B cell (primary cell): Measurements from ENCODE around the gene PGAM2. TPM values are rescaled to one million over a fixed set of nuclear protein-coding genes. Genes with fewer than 3 reads are reported as not detected.

Experiments used
- ATAC-seq: fragments of 200-7000 bp; cut with Tn5 transposase; one replicate; pipeline ENCODE4 v1.10.0; 2021; ENCODE audit warnings: low read depth, mild to moderate bottlenecking, moderate number of reproducible peaks, moderate library complexity
- CTCF ChIA-PET: fragments of 350-600 bp; sonication (Branson Sonifier 250); formaldehyde crosslinking; loops from one replicate; lab custom pipeline; 2021; ENCODE audit warnings: antibody characterized with exemption, inconsistent platforms; lab: Charles Lee
- POLR2A ChIA-PET: fragments of 350-600 bp; sonication (Branson Sonifier 250); formaldehyde crosslinking; loops from one replicate; lab custom pipeline; 2021; ENCODE audit warnings: antibody characterized with exemption; lab: Charles Lee
- DNase-seq: peaks from one replicate; pipeline ENCODE4 v3.0.0; 2013
- H2AFZ ChIP-seq: 2 replicates; pipeline ENCODE4 v1.6.1; 2012; ENCODE audit warnings: mild to moderate bottlenecking, low read depth, low read length; ENCODE audit not compliant: insufficient read depth, poor library complexity, severe bottlenecking
- H3K27ac ChIP-seq, 2 donors: 1 replicate in 1 of 2; 2 replicates in 1 of 2; pipeline ENCODE4 v1.5.1; 2012 to 2013; ENCODE audit warnings: low read length in 2 of 2, mild to moderate bottlenecking in 2 of 2, moderate library complexity in 1 of 2
- H3K27me3 ChIP-seq, 4 experiments: fragments of 200-600 bp in 1 of 4; sonication (generic) in 1 of 4; replicated peaks in 1 of 4; 1 replicate in 2 of 4; 2 replicates in 2 of 4; pipeline versions ENCODE4 v1.6.1 to v1.7.0; 2013 to 2016; ENCODE audit warnings: low read length in 3 of 4, mild to moderate bottlenecking in 2 of 4, mixed read lengths in 1 of 4, moderate library complexity in 1 of 4; ENCODE audit not compliant: insufficient read depth in 4 of 4, control insufficient read depth in 3 of 4; ENCODE audit errors: control extremely low read depth in 1 of 4
- H3K36me3 ChIP-seq, 2 experiments: replicated peaks in 1 of 2; 1 replicate in 1 of 2; 2 replicates in 1 of 2; pipeline versions ENCODE4 v1.6.1 to v1.7.1; 2013; ENCODE audit warnings: low read length in 1 of 2; ENCODE audit not compliant: insufficient read depth in 2 of 2, control insufficient read depth in 1 of 2; ENCODE audit errors: control extremely low read depth in 1 of 2, extremely low read depth in 1 of 2
- H3K4me1 ChIP-seq, 2 donors: fragments of 200-600 bp in 1 of 2; sonication (generic) in 1 of 2; 1 replicate in 1 of 2; 2 replicates in 1 of 2; pipeline versions ENCODE4 v1.5.1 to v1.6.1; 2013 to 2017; ENCODE audit warnings: low read length in 2 of 2; ENCODE audit not compliant: control insufficient read depth in 2 of 2, insufficient read depth in 2 of 2
- H3K4me2 ChIP-seq: replicated peaks from 2 replicates; pipeline ENCODE3; 2012; ENCODE audit warnings: mild to moderate bottlenecking, low read depth, low read length; ENCODE audit not compliant: poor library complexity, severe bottlenecking
- H3K4me3 ChIP-seq, 5 experiments: fragments of 200-600 bp in 1 of 5; sonication (generic) in 1 of 5; 1 replicate in 3 of 5; 2 replicates in 2 of 5; pipeline versions ENCODE4 v1.5.1 to v1.7.0; 2011 to 2016; ENCODE audit warnings: low read length in 4 of 5, mild to moderate bottlenecking in 4 of 5, low read depth in 2 of 5, control low read depth in 1 of 5, moderate library complexity in 1 of 5; ENCODE audit not compliant: insufficient read depth in 1 of 5; ENCODE audit errors: control extremely low read depth in 1 of 5, extremely low read depth in 1 of 5
- H3K79me2 ChIP-seq: fragments of 200-600 bp; sonication (generic); one replicate; pipeline ENCODE4 v1.6.0; 2016; ENCODE audit warnings: low read length; ENCODE audit not compliant: control insufficient read depth, insufficient read depth
- H3K9ac ChIP-seq: fragments of 200-600 bp; sonication (generic); 2 replicates; pipeline ENCODE4 v1.6.1; 2017; ENCODE audit warnings: mild to moderate bottlenecking, low read length, moderate library complexity
- H3K9me3 ChIP-seq, 3 donors: one replicate each; pipeline versions ENCODE4 v1.6.1 to v1.7.1; 2013; ENCODE audit warnings: low read length in 2 of 3; ENCODE audit not compliant: control insufficient read depth in 2 of 3, insufficient read depth in 1 of 3; ENCODE audit errors: control extremely low read depth in 1 of 3
- H4K20me1 ChIP-seq: 2 replicates; pipeline ENCODE4 v1.6.0; 2012; ENCODE audit warnings: mild to moderate bottlenecking, low read length; ENCODE audit not compliant: insufficient read depth, control insufficient read depth, poor library complexity, severe bottlenecking
- H3K27ac Mint-ChIP-seq: one replicate; pipeline ENCODE4 v1.8.0; 2021; ENCODE audit warnings: mixed read lengths
- H3K27me3 Mint-ChIP-seq: one replicate; pipeline ENCODE4 v1.8.0; 2021; ENCODE audit warnings: mixed read lengths
- H3K4me1 Mint-ChIP-seq: one replicate; pipeline ENCODE4 v1.8.0; 2021; ENCODE audit warnings: mixed read lengths
- H3K4me3 Mint-ChIP-seq: one replicate; pipeline ENCODE4 v1.8.0; 2021; ENCODE audit warnings: mixed read lengths
- H3K9me3 Mint-ChIP-seq: one replicate; pipeline ENCODE4 v1.8.0; 2022; ENCODE audit warnings: mixed read lengths; ENCODE audit not compliant: insufficient read depth
- CTCF ChIP-seq: fragments of 200-600 bp; IDR thresholded peaks from one replicate; pipeline ENCODE4 v1.8.0; 2022; ENCODE audit warnings: antibody characterized with exemption, mild to moderate bottlenecking
- EZH2 ChIP-seq: IDR thresholded peaks from 2 replicates; pipeline ENCODE4 v1.6.1; 2012; ENCODE audit warnings: borderline replicate concordance, low read depth, mild to moderate bottlenecking, moderate library complexity, low read length; ENCODE audit not compliant: insufficient read depth, poor library complexity, severe bottlenecking
- WGBS: methylation state at CpG from one replicate; pipeline ENCODE4 v1.1.5; 2013; ENCODE audit warnings: missing lambda C conversion rate; ENCODE audit not compliant: insufficient coverage; 5-methylcytosine and 5-hydroxymethylcytosine counted together
- intact Hi-C: fragments of 100-400 bp; cut with micrococcal nuclease; formaldehyde crosslinking; loops from one replicate; pipeline ENCODE4 v1.10.0; 2022
- polyA plus RNA-seq: library from polyadenylated mRNA; depleted of rRNA; stranded (reverse); fragments of >200 nt; gene quantifications from 2 replicates; pipeline ENCODE4 v1.2.3, GENCODE V29; 2012
- total RNA-seq, 2 donors: library from RNA; stranded (reverse); fragments of 120-200 nt in 1 of 2; gene quantifications; 1 replicate in 1 of 2; 2 replicates in 1 of 2; pipeline versions ENCODE4 v1.2.3 to v1.2.4, GENCODE V29; 2013 to 2022

Gene PGAM2
- total and polyA plus RNA-seq, 2 donors (not counting 1 experiment from before 2014, with no cell fraction given): 0.69 to 3.2 TPM

- CTCF ChIA-PET: no interaction called here
Measured at GRCh38 chr7:44109991-44110390, 44.6 kb upstream of the PGAM2 start.

More at GRCh38 chr7:44109991-44110390, 44.6 kb upstream of the PGAM2 start:
- Histone ChIP-seq H3K9ac (no peak overlapping the region), H4K20me1 (no peaks in the 10 kb centered on the region), H2AFZ (no peak overlapping the region), H3K4me2 (no peak overlapping the region), H3K4me3 (no peak overlapping the region), H3K27ac (no peak overlapping the region), H3K36me3 (peaks cover 0 to 30% of the 10 kb centered on the region in 2 experiments), H3K27me3 (peaks cover 0 to 3% (median 0%) of the 10 kb centered on the region in 4 experiments), H3K79me2 (peaks cover 4% of the 10 kb centered on the region), H3K9me3 (no peaks in the 10 kb centered on the region), H3K4me1 (peaks cover 8 to 15% of the 10 kb centered on the region in 2 donors)
- no peak for DNase-seq
- POLR2A ChIA-PET: no interaction called here
- Mint-ChIP-seq H3K4me3 (no peak overlapping the region), H3K27me3 (no peaks in the 10 kb centered on the region), H3K9me3 (no peaks in the 10 kb centered on the region), H3K4me1 (peaks cover 12% of the 10 kb centered on the region), H3K27ac (no peak overlapping the region)
- no peak for TF ChIP-seq EZH2
- no peak for TF ChIP-seq CTCF
- 97% methylated on average over 18 of the region's 18 CpGs for WGBS
- no peak for ATAC-seq
- intact Hi-C loops: no loop called here
